K562 (cell line): ENCODE results near the gene RTBDN. TPM values are rescaled to one million over a fixed set of nuclear protein-coding genes. Genes with fewer than 3 reads are reported as not detected.

Source experiments
- CLOCK ChIP-seq: fragments of 250-450 bp; sonication (Bioruptor Pico); IDR thresholded peaks from 2 replicates; pipeline ENCODE4 v1.4.0; 2020; ENCODE audit warnings: mild to moderate bottlenecking, moderate library complexity, borderline replicate concordance
- FOXM1 ChIP-seq, 2 experiments: fragments of 450-650 bp in 1 of 2; sonication (generic) in 1 of 2; formaldehyde crosslinking in 1 of 2; IDR thresholded peaks; 2 replicates each; pipeline versions ENCODE4 v1.6.1 to v1.9.0; 2017 to 2022; ENCODE audit warnings: low read depth in 2 of 2, mild to moderate bottlenecking in 2 of 2, missing genetic modification reagents in 1 of 2, moderate library complexity in 1 of 2
- HDAC1 ChIP-seq, 2 experiments: fragments of 450-650 bp; IDR thresholded peaks; 2 replicates each; pipeline ENCODE4 v1.6.1; 2016 to 2017; ENCODE audit warnings: inconsistent platforms in 1 of 2, mild to moderate bottlenecking in 1 of 2, moderate library complexity in 1 of 2
- HNRNPH1 ChIP-seq: fragments of 200-400 bp; formaldehyde crosslinking; optimal IDR thresholded peaks from 2 replicates; pipeline ENCODE3; 2017; ENCODE audit warnings: low read depth, mild to moderate bottlenecking, low read length, moderate library complexity
- KAT7 ChIP-seq: sonication (generic); formaldehyde crosslinking; IDR thresholded peaks from 2 replicates; pipeline ENCODE4 v1.8.0; 2022; ENCODE audit warnings: missing genetic modification reagents, mild to moderate bottlenecking, borderline replicate concordance
- KLF10 ChIP-seq: fragments of 250-450 bp; sonication (Bioruptor Pico); IDR thresholded peaks from 2 replicates; pipeline ENCODE4 v1.6.1; 2021; ENCODE audit warnings: matching md5 sums
- MED1 ChIP-seq: sonication (generic); formaldehyde crosslinking; IDR thresholded peaks from 2 replicates; pipeline ENCODE4 v1.8.1; 2023; ENCODE audit warnings: missing genetic modification reagents, borderline replicate concordance
- NEUROD1 ChIP-seq: fragments of 150-350 bp; IDR thresholded peaks from 2 replicates; pipeline ENCODE4 v1.6.1; 2014; ENCODE audit warnings: borderline replicate concordance, low read length, low read depth; ENCODE audit not compliant: partially characterized antibody
- NRF1 ChIP-seq, 2 experiments: fragments of 450-650 bp; IDR thresholded peaks in 1 of 2; conservative IDR thresholded peaks in 1 of 2; 2 replicates each; pipeline ENCODE4 v1.6.1; 2014; ENCODE audit warnings: mild to moderate bottlenecking in 2 of 2
- POLR2G ChIP-seq: fragments of 200-400 bp; formaldehyde crosslinking; IDR thresholded peaks from 2 replicates; pipeline ENCODE4 v1.6.1; 2017; ENCODE audit warnings: low read depth, mild to moderate bottlenecking, antibody characterized with exemption, low read length, moderate library complexity
- POLR3A ChIP-seq: IDR thresholded peaks from 2 replicates; pipeline ENCODE4 v1.6.1; 2011; ENCODE audit warnings: borderline replicate concordance, mild to moderate bottlenecking, moderate library complexity; ENCODE audit not compliant: insufficient read length, insufficient read depth; ENCODE audit errors: extremely low read depth
- RAD51 ChIP-seq: fragments of 450-650 bp; IDR thresholded peaks from 2 replicates; pipeline ENCODE4 v1.7.1; 2016; ENCODE audit warnings: low read depth, mild to moderate bottlenecking, borderline replicate concordance
- RB1 ChIP-seq: fragments of 450-650 bp; IDR thresholded peaks from 2 replicates; pipeline ENCODE4 v1.6.1; 2017; ENCODE audit warnings: low read depth, mild to moderate bottlenecking
- SMARCA4 ChIP-seq: fragments of 450-650 bp; IDR thresholded peaks from 2 replicates; pipeline ENCODE4 v1.6.1; 2016
- SMC3 ChIP-seq: conservative IDR thresholded peaks from 2 replicates; pipeline ENCODE4 v1.6.1; 2011; ENCODE audit warnings: low read depth, low read length, improper control_type of control experiment; ENCODE audit not compliant: insufficient read depth
- SRSF7 ChIP-seq: fragments of 200-400 bp; formaldehyde crosslinking; optimal IDR thresholded peaks from 2 replicates; pipeline ENCODE3; 2017; ENCODE audit warnings: mild to moderate bottlenecking, low read depth, low read length
- STAG1 ChIP-seq: sonication (generic); formaldehyde crosslinking; IDR thresholded peaks from 2 replicates; pipeline ENCODE4 v1.5.0; 2020; ENCODE audit warnings: missing genetic modification reagents, borderline replicate concordance
- TFAM ChIP-seq: fragments of 250-450 bp; sonication (Bioruptor Pico); conservative IDR thresholded peaks from 2 replicates; pipeline ENCODE4 v1.5.0; 2021; ENCODE audit warnings: mild to moderate bottlenecking, moderate library complexity
- TSC22D4 ChIP-seq: fragments of 450-650 bp; IDR thresholded peaks from 2 replicates; pipeline ENCODE4 v1.6.1; 2016; ENCODE audit warnings: missing genetic modification characterization, missing biosample characterization, control low read depth
- ZNF347 ChIP-seq: fragments of 450-650 bp; formaldehyde crosslinking; IDR thresholded peaks from 2 replicates; pipeline ENCODE4 v1.4.0; 2020; ENCODE audit warnings: low read depth, mild to moderate bottlenecking, moderate library complexity
- ZNF57 ChIP-seq: fragments of 450-650 bp; formaldehyde crosslinking; IDR thresholded peaks from 2 replicates; pipeline ENCODE4 v1.4.0; 2020; ENCODE audit warnings: mild to moderate bottlenecking, moderate library complexity
- ZNF77 ChIP-seq: fragments of 250-450 bp; sonication (Bioruptor Pico); IDR thresholded peaks from 2 replicates; pipeline ENCODE4 v1.5.0; 2020
- polyA plus RNA-seq, 8 experiments: library from polyadenylated mRNA; depleted of rRNA in 4 of 8; stranded (reverse) in 5 of 8; unstranded in 3 of 8; fragments of >200 nt; fragmentation: Nextera tagmentation in 2 of 8; fragmentation: Illumina TruSeq in 1 of 8; extraction: Ambion mirVana in 2 of 8; extraction: Trizol in 1 of 8; gene quantifications; 2 replicates each; pipeline versions ENCODE4 v1.2.1 to v1.2.3, GENCODE V29; 2011 to 2014; ENCODE audit warnings: inconsistent platforms in 1 of 8, missing spikeins in 1 of 8
- total RNA-seq, 7 experiments: library from RNA; depleted of rRNA in 6 of 7; stranded (reverse); fragments of >200 nt in 6 of 7; fragmentation: Illumina TruSeq in 2 of 7; extraction: Trizol in 2 of 7; gene quantifications; 2 replicates each; pipeline versions ENCODE4 v1.2.1 to v1.2.3, GENCODE V29; 2011 to 2021; ENCODE audit warnings: low replicate concordance in 1 of 7
- TF ChIP-seq, protein P1 (sequence below): fragments of 250-450 bp; sonication (Bioruptor Pico); IDR thresholded peaks from 2 replicates; pipeline ENCODE4 v1.8.0; 2021; ENCODE audit warnings: mild to moderate bottlenecking, moderate library complexity
- TF ChIP-seq, protein P2 (sequence below): fragments of 450-650 bp; formaldehyde crosslinking; IDR thresholded peaks from 2 replicates; pipeline ENCODE4 v1.4.0; 2022; ENCODE audit warnings: mild to moderate bottlenecking, moderate library complexity

The RTBDN gene
- total and polyA plus RNA-seq, 9 of the 15 experiments (the other 6 are each of a cell fraction or from before 2014, with no cell fraction given): 0.20 to 2.3 (median 0.72) TPM; not detected in 1

- TF ChIP-seq, protein P1, sequence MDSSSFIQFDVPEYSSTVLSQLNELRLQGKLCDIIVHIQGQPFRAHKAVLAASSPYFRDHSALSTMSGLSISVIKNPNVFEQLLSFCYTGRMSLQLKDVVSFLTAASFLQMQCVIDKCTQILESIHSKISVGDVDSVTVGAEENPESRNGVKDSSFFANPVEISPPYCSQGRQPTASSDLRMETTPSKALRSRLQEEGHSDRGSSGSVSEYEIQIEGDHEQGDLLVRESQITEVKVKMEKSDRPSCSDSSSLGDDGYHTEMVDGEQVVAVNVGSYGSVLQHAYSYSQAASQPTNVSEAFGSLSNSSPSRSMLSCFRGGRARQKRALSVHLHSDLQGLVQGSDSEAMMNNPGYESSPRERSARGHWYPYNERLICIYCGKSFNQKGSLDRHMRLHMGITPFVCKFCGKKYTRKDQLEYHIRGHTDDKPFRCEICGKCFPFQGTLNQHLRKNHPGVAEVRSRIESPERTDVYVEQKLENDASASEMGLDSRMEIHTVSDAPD (CRISPR knock-in tag): no peak
- no peak for TF ChIP-seq STAG1
- no peak for TF ChIP-seq HNRNPH1
- TF ChIP-seq, protein P2, sequence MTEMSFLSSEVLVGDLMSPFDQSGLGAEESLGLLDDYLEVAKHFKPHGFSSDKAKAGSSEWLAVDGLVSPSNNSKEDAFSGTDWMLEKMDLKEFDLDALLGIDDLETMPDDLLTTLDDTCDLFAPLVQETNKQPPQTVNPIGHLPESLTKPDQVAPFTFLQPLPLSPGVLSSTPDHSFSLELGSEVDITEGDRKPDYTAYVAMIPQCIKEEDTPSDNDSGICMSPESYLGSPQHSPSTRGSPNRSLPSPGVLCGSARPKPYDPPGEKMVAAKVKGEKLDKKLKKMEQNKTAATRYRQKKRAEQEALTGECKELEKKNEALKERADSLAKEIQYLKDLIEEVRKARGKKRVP: no peak
- TF ChIP-seq KLF10 (CRISPR knock-in tag): no peak
- 0 out of 2 replicates have a peak, but pooled peaks have one; percentile 87 for TF ChIP-seq KAT7 (CRISPR knock-in tag)
- TF ChIP-seq FOXM1 (IDR thresholded peaks at IDR 0.05; ENCODE audit: low read depth): no peak
- TF ChIP-seq FOXM1 (CRISPR knock-in tag; IDR thresholded peaks at IDR 0.05; ENCODE audit: low read depth): no peak
- TF ChIP-seq SRSF7: no peak
- no peak for TF ChIP-seq TFAM (CRISPR knock-in tag)
- peak; percentile 90 for TF ChIP-seq RB1
- TF ChIP-seq RAD51: no peak
- TF ChIP-seq SMC3: no peak
- TF ChIP-seq POLR2G: peak; percentile 100
- TF ChIP-seq NEUROD1: peak; percentile 69
- no peak for TF ChIP-seq TSC22D4 (tag)
- TF ChIP-seq MED1 (CRISPR knock-in tag): no peak
- no peak for TF ChIP-seq ZNF77 (CRISPR knock-in tag)
- no peak for TF ChIP-seq ZNF347 (CRISPR knock-in tag)
- TF ChIP-seq CLOCK (CRISPR knock-in tag): no peak
- TF ChIP-seq NRF1 (conservative IDR thresholded peaks at IDR 0.05 in 1 of 2, IDR thresholded peaks at IDR 0.05 in 1 of 2): peak; percentile 68 to 74
- TF ChIP-seq ZNF57: no peak
- peak in 1 of 2 experiments; percentile 64; a peak in 1 of 4 replicates for TF ChIP-seq HDAC1 (IDR thresholded peaks at IDR 0.05)
- no peak for TF ChIP-seq POLR3A
- TF ChIP-seq SMARCA4: no peak
Observed at GRCh38 chr19:12801466-12802266, 32.7 kb downstream of the RTBDN start, which contains the start of the genes PRDX2 and THSD8 (continued).
